HCT116 (cell line): Measurements from ENCODE around the gene KLRG1. TPM values are rescaled to one million over a fixed set of nuclear protein-coding genes. Genes with fewer than 3 reads are reported as not detected.

Source experiments
- ATAC-seq: fragments of 200-7000 bp; cut with Tn5 transposase; 2 replicates; pipeline ENCODE4 v1.9.1; 2020; ENCODE audit warnings: mild to moderate bottlenecking, moderate library complexity
- BruUV-seq: library from RNA; stranded (reverse); fragments of 400-500 nt; replicated peaks from 2 replicates; lab custom pipeline; 2021; lab: Mats Ljungman, UMichigan
- CTCF ChIA-PET: fragments of 300-600 bp; sonication (Branson Sonifier 250); formaldehyde crosslinking; loops from one replicate; lab custom pipeline; 2021; ENCODE audit warnings: antibody characterized with exemption; lab: Charles Lee
- POLR2A ChIA-PET: fragments of 300-600, 350-600 bp; sonication (Branson Sonifier 250); formaldehyde crosslinking; loops from one replicate; lab custom pipeline; 2021; ENCODE audit warnings: antibody characterized with exemption; lab: Charles Lee
- RAD21 ChIA-PET, 2 experiments: fragments of 300-600 bp; sonication (Branson Sonifier 250); formaldehyde crosslinking; loops; one replicate each; lab custom pipeline; 2023; ENCODE audit warnings: low total read pairs in 2 of 2; ENCODE audit not compliant: uncharacterized antibody in 2 of 2, unreplicated experiment in 2 of 2, low non-redundant PET in 1 of 2; lab: Charles Lee
- DNase-seq: peaks from one replicate; pipeline ENCODE4 v3.0.0-alpha.2; 2010; ENCODE audit warnings: low read depth, low spot score
- H2AFZ ChIP-seq: fragments of 200-600 bp; shearing (Covaris generic), sonication (generic); 2 replicates; pipeline ENCODE4 v1.6.1; 2017; ENCODE audit warnings: low read depth, mixed run types, mixed read lengths, antibody characterized with exemption, low read length; ENCODE audit not compliant: poor library complexity, severe bottlenecking
- H3K27ac ChIP-seq: 2 replicates; pipeline ENCODE4 v1.5.1; 2012; ENCODE audit warnings: low read depth, low read length
- H3K27me3 ChIP-seq: fragments of 200-600 bp; sonication (generic); 2 replicates; pipeline ENCODE4 v1.6.1; 2016; ENCODE audit warnings: mixed run types, low read length, mixed read lengths; ENCODE audit not compliant: insufficient read depth
- H3K36me3 ChIP-seq, 2 experiments: fragments of 200-500 bp in 1 of 2; fragments of 200-600 bp in 1 of 2; sonication (Bioruptor generic) in 1 of 2; sonication (generic) in 1 of 2; 2 replicates each; pipeline versions ENCODE4 v1.5.1 to v1.6.1; 2014 to 2016; ENCODE audit warnings: low read length in 2 of 2, inconsistent platforms in 1 of 2, mixed read lengths in 1 of 2, mixed run types in 1 of 2; ENCODE audit not compliant: insufficient read depth in 2 of 2, control insufficient read depth in 1 of 2
- H3K4me1 ChIP-seq, 2 experiments: fragments of 200-600 bp in 1 of 2; sonication (generic) in 1 of 2; 2 replicates each; pipeline versions ENCODE4 v1.5.1 to v1.6.1; 2012 to 2017; ENCODE audit warnings: low read length in 2 of 2, inconsistent platforms in 1 of 2, mild to moderate bottlenecking in 1 of 2, mixed read lengths in 1 of 2, mixed run types in 1 of 2, moderate library complexity in 1 of 2; ENCODE audit not compliant: insufficient read depth in 2 of 2, control insufficient read depth in 1 of 2
- H3K4me2 ChIP-seq: fragments of 200-600 bp; sonication (generic); 2 replicates; pipeline ENCODE4 v1.6.1; 2017; ENCODE audit warnings: mixed run types, low read length, mixed read lengths
- H3K4me3 ChIP-seq, 2 experiments: fragments of 200-600 bp in 1 of 2; sonication (generic) in 1 of 2; replicated peaks in 1 of 2; 2 replicates each; pipeline ENCODE4 v1.5.1; 2011 to 2016; ENCODE audit warnings: low read length in 2 of 2, control low read depth in 1 of 2, low read depth in 1 of 2, mild to moderate bottlenecking in 1 of 2, mixed read lengths in 1 of 2, mixed run types in 1 of 2
- H3K79me2 ChIP-seq: fragments of 200-600 bp; sonication (generic); 2 replicates; pipeline ENCODE4 v1.6.1; 2017; ENCODE audit warnings: mild to moderate bottlenecking, mixed run types, low read length, moderate library complexity, mixed read lengths; ENCODE audit not compliant: insufficient read depth
- H3K9ac ChIP-seq: fragments of 200-600 bp; sonication (generic); 2 replicates; pipeline ENCODE4 v1.6.1; 2016; ENCODE audit warnings: low read length, mixed read lengths
- H3K9me2 ChIP-seq: fragments of 200-600 bp; sonication (generic), shearing (Covaris generic); 2 replicates; pipeline ENCODE4 v1.6.1; 2017; ENCODE audit warnings: mixed run types, mild to moderate bottlenecking, moderate library complexity; ENCODE audit not compliant: insufficient read depth
- H3K9me3 ChIP-seq, 2 experiments: fragments of 200-500 bp in 1 of 2; fragments of 200-600 bp in 1 of 2; sonication (Bioruptor generic) in 1 of 2; sonication (generic) in 1 of 2; 2 replicates each; pipeline ENCODE4 v1.6.1; 2014 to 2017; ENCODE audit warnings: low read length in 2 of 2, mixed read lengths in 2 of 2, inconsistent platforms in 1 of 2, low read depth in 1 of 2, mild to moderate bottlenecking in 1 of 2, mixed run types in 1 of 2, moderate library complexity in 1 of 2; ENCODE audit not compliant: control insufficient read depth in 1 of 2, insufficient read depth in 1 of 2
- H4K20me1 ChIP-seq: fragments of 200-600 bp; sonication (generic), shearing (Covaris generic); 2 replicates; pipeline ENCODE4 v1.6.1; 2017; ENCODE audit warnings: mixed run types, mild to moderate bottlenecking, moderate library complexity; ENCODE audit not compliant: insufficient read depth
- ATF3 ChIP-seq: IDR thresholded peaks from 2 replicates; pipeline ENCODE4 v1.6.1; 2012
- CBX3 ChIP-seq: IDR thresholded peaks from 2 replicates; pipeline ENCODE4 v1.6.1; 2012; ENCODE audit warnings: low read depth
- EGR1 ChIP-seq: IDR thresholded peaks from 2 replicates; pipeline ENCODE4 v1.6.1; 2012; ENCODE audit warnings: low read depth
- ELF1 ChIP-seq: IDR thresholded peaks from 2 replicates; pipeline ENCODE4 v1.6.1; 2012; ENCODE audit warnings: low read depth, borderline replicate concordance
- EZH2phosphoT487 ChIP-seq: fragments of 200-600 bp; IDR thresholded peaks from 2 replicates; pipeline ENCODE4 v1.6.1; 2018; ENCODE audit warnings: antibody characterized with exemption, borderline replicate concordance
- FOSL1 ChIP-seq: IDR thresholded peaks from 2 replicates; pipeline ENCODE4 v1.6.1; 2012; ENCODE audit warnings: low read depth
- POLR2AphosphoS5 ChIP-seq: IDR thresholded peaks from 2 replicates; pipeline ENCODE4 v1.6.1; 2011; ENCODE audit warnings: mild to moderate bottlenecking, low read depth, low read length, moderate library complexity
- RAD21 ChIP-seq: IDR thresholded peaks from 2 replicates; pipeline ENCODE4 v1.6.1; 2012; ENCODE audit warnings: low read depth, mild to moderate bottlenecking
- SIN3A ChIP-seq: IDR thresholded peaks from 2 replicates; pipeline ENCODE4 v1.6.1; 2012; ENCODE audit warnings: low read depth
- SP1 ChIP-seq: IDR thresholded peaks from 2 replicates; pipeline ENCODE4 v1.6.1; 2012; ENCODE audit warnings: low read depth
- YY1 ChIP-seq: IDR thresholded peaks from 2 replicates; pipeline ENCODE4 v1.6.1; 2011; ENCODE audit warnings: low read length, low read depth, moderate library complexity, mild to moderate bottlenecking; ENCODE audit not compliant: insufficient replicate concordance; ENCODE audit errors: extremely low read depth
- ZFX ChIP-seq: fragments of 450-650 bp; IDR thresholded peaks from 2 replicates; pipeline ENCODE4 v1.6.1; 2017
- intact Hi-C: fragments of 100-400 bp; cut with micrococcal nuclease; formaldehyde crosslinking; loops from 2 replicates; pipeline ENCODE4 v1.10.0; 2022
- total RNA-seq: library from RNA; stranded (reverse); gene quantifications from one replicate; pipeline ENCODE4 v1.2.1, GENCODE V29; 2021; ENCODE audit not compliant: unreplicated experiment

Gene KLRG1
- total RNA-seq, 1 experiment from 2014 or later = 1.5 TPM

DNA sequence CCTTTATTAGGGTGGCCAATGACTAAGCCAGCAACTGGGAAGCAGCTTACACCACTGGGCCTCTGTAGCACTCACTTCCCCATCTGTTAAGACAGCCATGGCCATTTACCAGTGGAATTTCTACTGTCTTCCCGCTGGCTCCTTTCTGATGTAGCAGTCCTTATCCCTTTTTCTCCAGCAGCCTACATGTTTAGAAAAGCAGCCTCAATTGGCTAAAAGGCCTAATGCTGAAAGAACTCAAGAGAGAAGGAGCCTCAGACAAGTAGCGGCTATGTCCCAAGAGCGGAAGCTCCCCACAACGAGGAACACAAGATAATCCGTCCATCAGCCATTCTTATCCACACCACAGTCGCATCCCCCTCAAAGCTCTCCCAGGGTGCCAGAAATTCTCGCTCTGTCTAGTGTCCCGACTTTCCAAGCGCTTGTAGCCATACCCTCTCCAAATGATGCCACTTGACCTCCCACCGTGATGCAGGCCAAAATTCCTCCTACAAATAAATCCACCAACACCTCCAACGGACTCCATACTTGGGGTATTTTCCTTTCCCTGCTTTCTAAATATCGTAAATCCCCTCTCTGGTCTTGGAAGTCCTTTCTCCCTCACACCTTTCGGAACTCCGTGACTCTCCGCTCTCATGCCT, 40.5 kb upstream of the KLRG1 start:
- ChIA-PET POLR2A (interaction anchor here (1.0 kb wide), 1 partner anchor 101 kb away, joined by 5 read pairs; no protein-coding TSS in a partner anchor), RAD21 (no interaction called here), CTCF (interaction anchor here (1.0 to 2.3 kb wide), 6 partner anchors 36 to 292 kb away, joined by 3 to 8 read pairs (median 6); no protein-coding TSS in a partner anchor)
- H3K4me1 ChIP-seq = peaks cover 3 to 26% of the 10 kb centered on the region in 2 experiments; a peak in 3 of 4 replicates
- H3K27ac ChIP-seq = peak overlapping the region; percentile 83
- peak overlapping the region; percentile 88 for H3K9ac ChIP-seq
- peak overlapping the region; percentile 70 to 93 for H3K4me3 ChIP-seq
- peak overlapping the region; percentile 92 for H3K4me2 ChIP-seq
- intact Hi-C loops = loop anchor here (5.0 kb wide), 1 partner anchor 37 kb away; the partner anchor contains the start of gene PHC1
- H3K9me2 ChIP-seq = no peaks in the 10 kb centered on the region
- H3K27me3 ChIP-seq = no peaks in the 10 kb centered on the region
- peaks cover 14% of the 10 kb centered on the region in 2 experiments; a peak in 3 of 4 replicates for H3K36me3 ChIP-seq
- TSS peak; percentile 63 for BruUV-seq
- peaks cover 0 to 3% of the 10 kb centered on the region in 2 experiments; a peak in 1 of 4 replicates for H3K9me3 ChIP-seq
- H2AFZ ChIP-seq = no peak overlapping the region
- H3K79me2 ChIP-seq = peaks cover 47% of the 10 kb centered on the region
- DNase-seq = no peak
- TF ChIP-seq POLR2AphosphoS5 (no peak), ATF3 (no peak), CBX3 (no peak), SIN3A (no peak), RAD21 (no peak), YY1 (no peak), ZFX (no peak), EZH2phosphoT487 (no peak), SP1 (no peak), ELF1 (no peak), FOSL1 (no peak), EGR1 (no peak)
- TF ChIP-seq, all 23 proteins: peak for 0
- H4K20me1 ChIP-seq = no peaks in the 10 kb centered on the region; the same call in 1 of the 2 replicates
- no peak for ATAC-seq
